ENCODE results near the gene NOL4L.

DNA sequence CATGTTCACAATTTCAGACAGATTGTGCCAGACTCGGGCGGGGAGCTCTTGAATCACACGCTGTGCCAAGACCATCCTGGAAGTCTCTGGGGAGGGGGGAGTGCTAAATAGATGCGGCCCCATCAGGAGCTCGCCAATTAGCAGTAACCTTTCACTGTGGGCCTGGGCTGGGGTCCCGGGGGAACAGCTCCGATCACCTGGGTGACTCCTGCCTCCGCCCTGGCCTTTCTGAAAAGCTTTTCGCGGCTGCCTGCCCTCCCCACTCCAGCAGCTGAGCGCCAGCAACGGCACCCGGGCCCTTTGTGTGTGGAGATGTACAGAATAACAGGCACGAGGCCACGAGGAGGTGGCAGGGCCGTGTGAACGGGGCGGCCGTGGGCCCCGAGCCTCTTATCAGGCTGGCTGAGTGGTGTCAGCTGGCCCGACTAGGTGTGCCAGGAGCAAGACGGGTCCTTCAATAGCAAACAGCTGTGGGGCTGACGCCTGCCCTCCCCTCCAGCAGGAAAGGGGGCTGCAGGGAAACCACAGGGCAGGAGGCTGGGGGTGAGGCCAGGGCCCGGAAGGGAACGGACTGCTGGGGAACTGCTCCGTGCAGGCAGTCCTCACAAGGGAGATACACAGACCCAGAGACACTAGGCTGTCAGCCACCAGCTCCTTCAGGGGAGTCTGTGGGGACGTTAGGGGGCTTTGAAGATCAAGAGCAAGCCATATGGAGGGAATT lies 56.8 kb downstream of the NOL4L start:
- TF ChIP-seq, protein P1, sequence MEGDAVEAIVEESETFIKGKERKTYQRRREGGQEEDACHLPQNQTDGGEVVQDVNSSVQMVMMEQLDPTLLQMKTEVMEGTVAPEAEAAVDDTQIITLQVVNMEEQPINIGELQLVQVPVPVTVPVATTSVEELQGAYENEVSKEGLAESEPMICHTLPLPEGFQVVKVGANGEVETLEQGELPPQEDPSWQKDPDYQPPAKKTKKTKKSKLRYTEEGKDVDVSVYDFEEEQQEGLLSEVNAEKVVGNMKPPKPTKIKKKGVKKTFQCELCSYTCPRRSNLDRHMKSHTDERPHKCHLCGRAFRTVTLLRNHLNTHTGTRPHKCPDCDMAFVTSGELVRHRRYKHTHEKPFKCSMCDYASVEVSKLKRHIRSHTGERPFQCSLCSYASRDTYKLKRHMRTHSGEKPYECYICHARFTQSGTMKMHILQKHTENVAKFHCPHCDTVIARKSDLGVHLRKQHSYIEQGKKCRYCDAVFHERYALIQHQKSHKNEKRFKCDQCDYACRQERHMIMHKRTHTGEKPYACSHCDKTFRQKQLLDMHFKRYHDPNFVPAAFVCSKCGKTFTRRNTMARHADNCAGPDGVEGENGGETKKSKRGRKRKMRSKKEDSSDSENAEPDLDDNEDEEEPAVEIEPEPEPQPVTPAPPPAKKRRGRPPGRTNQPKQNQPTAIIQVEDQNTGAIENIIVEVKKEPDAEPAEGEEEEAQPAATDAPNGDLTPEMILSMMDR (conservative IDR thresholded peaks at IDR 0.05), result no peak
- no peak for TF ChIP-seq ZFX (IDR thresholded peaks at IDR 0.05)

Measured in C4-2B (cell line).